ENCODE measurements around the gene CNEP1R1. TPM values are rescaled to one million over a fixed set of nuclear protein-coding genes. Genes with fewer than 3 reads are reported as not detected.

The CNEP1R1 gene
- total and polyA plus RNA-seq, 9 of the 15 experiments (the other 6 are each of a cell fraction or from before 2014, with no cell fraction given): 7.6 to 20.1 (median 10.6) TPM

DNA sequence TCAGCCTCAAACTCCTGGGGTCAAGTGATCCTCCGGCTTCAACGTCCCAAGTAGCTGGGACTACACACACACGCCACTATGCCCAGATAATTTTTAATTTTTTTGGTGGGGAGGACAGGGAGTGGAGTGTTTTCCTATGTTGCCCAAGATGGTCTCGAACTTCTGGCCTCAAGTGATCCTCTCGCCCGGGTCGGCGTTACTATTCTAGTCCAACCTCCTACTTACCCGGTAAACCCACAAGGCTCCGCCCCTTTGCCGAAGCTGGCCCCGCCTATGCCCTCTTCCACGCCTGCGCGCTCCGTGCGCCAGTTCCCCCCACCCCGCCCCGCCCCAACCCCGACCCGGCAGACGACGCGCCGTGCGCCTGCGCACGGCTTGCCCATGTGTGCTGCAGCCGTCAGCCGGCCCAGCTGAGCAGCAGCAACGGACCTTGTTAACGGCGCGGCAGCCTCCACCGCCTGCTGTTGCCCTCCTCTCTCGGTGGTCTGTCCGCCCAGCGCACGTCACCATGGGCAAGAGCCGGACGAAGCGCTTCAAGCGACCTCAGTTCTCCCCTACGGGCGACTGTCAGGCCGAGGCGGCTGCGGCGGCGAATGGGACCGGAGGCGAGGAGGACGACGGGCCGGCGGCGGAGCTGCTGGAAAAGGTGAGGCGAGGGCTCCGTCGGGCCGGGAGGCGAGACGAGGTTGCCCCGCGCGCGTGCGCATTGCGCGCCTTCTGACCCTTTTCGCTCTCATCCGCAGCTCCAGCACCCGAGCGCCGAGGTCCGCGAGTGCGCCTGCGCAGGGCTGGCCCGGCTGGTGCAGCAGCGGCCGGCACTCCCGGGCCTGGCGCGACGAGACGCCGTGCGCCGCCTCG, 40.8 kb downstream of the CNEP1R1 start, which contains the start of gene HEATR3 (continued):
- TF ChIP-seq MYC (IDR thresholded peaks at IDR 0.05; ENCODE audit: low read depth, low read length): peak; percentile 57; the same call in 1 of the 2 replicates
- no peak for TF ChIP-seq MYC (CRISPR knock-in tag; IDR thresholded peaks at IDR 0.05; ENCODE audit: borderline replicate concordance, low read depth)
- TF ChIP-seq, protein P1, sequence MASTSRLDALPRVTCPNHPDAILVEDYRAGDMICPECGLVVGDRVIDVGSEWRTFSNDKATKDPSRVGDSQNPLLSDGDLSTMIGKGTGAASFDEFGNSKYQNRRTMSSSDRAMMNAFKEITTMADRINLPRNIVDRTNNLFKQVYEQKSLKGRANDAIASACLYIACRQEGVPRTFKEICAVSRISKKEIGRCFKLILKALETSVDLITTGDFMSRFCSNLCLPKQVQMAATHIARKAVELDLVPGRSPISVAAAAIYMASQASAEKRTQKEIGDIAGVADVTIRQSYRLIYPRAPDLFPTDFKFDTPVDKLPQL (IDR thresholded peaks at IDR 0.05; ENCODE audit: extremely low read depth, insufficient read length): no peak
- TF ChIP-seq KLF13 (tag; IDR thresholded peaks at IDR 0.05; ENCODE audit: borderline replicate concordance, low read depth): peak; percentile 29; the same call in 1 of the 2 replicates
- no peak for TF ChIP-seq HDGF (IDR thresholded peaks at IDR 0.05)
- peak; percentile 65; the same call in 1 of the 2 replicates for TF ChIP-seq EP400 (IDR thresholded peaks at IDR 0.05)
- peak; percentile 96 for TF ChIP-seq SAP30 (IDR thresholded peaks at IDR 0.05; ENCODE audit: borderline replicate concordance, insufficient read depth, low read depth, low read length, poor library complexity, severe bottlenecking)
- TF ChIP-seq JUN (IDR thresholded peaks at IDR 0.05; ENCODE audit: borderline replicate concordance, low read depth, low read length): no peak
- no peak for TF ChIP-seq JUN (CRISPR knock-in tag; IDR thresholded peaks at IDR 0.05; ENCODE audit: borderline replicate concordance)
- TF ChIP-seq ATF7 (IDR thresholded peaks at IDR 0.05): peak; percentile 36; the same call in 1 of the 2 replicates
- 0 out of 2 replicates have a peak, but pooled peaks have one; percentile 36 for TF ChIP-seq SRSF1 (IDR thresholded peaks at IDR 0.05; ENCODE audit: low read depth, low read length)
- TF ChIP-seq SIN3A (IDR thresholded peaks at IDR 0.05; ENCODE audit: borderline replicate concordance in 2 of 2, control insufficient read depth in 1 of 2, low read depth in 2 of 2, low read length in 2 of 2): peak; percentile 91 to 95; a peak in 3 of 4 replicates
- TF ChIP-seq ZSCAN29 (IDR thresholded peaks at IDR 0.05): no peak
- TF ChIP-seq NBN (IDR thresholded peaks at IDR 0.05; ENCODE audit: low read depth): no peak
- TF ChIP-seq CREB1 (IDR thresholded peaks at IDR 0.05): peak; percentile 17; the same call in 1 of the 2 replicates
- peak; percentile 68; the same call in 1 of the 2 replicates for TF ChIP-seq CREB1 (CRISPR knock-in tag; IDR thresholded peaks at IDR 0.05)
- peak; percentile 70 for TF ChIP-seq DACH1 (IDR thresholded peaks at IDR 0.05; ENCODE audit: partially characterized antibody)
- no peak for TF ChIP-seq ZNF445 (CRISPR knock-in tag; IDR thresholded peaks at IDR 0.05; ENCODE audit: low read depth)
- TF ChIP-seq ETV1 (tag; conservative IDR thresholded peaks at IDR 0.05; ENCODE audit: low read depth): no peak
- no peak for TF ChIP-seq IRF2 (CRISPR knock-in tag; IDR thresholded peaks at IDR 0.05)
- TF ChIP-seq KLF6 (CRISPR knock-in tag; IDR thresholded peaks at IDR 0.05; ENCODE audit: borderline replicate concordance): no peak
- TF ChIP-seq, protein P2, sequence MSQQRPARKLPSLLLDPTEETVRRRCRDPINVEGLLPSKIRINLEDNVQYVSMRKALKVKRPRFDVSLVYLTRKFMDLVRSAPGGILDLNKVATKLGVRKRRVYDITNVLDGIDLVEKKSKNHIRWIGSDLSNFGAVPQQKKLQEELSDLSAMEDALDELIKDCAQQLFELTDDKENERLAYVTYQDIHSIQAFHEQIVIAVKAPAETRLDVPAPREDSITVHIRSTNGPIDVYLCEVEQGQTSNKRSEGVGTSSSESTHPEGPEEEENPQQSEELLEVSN (IDR thresholded peaks at IDR 0.05; ENCODE audit: borderline replicate concordance in 1 of 2, extremely low read depth in 1 of 2, insufficient read depth in 1 of 2, insufficient read length in 1 of 2, low read depth in 1 of 2, low read length in 1 of 2, poor library complexity in 1 of 2, severe bottlenecking in 1 of 2): peak; percentile 7 to 23
- TF ChIP-seq HIVEP1 (CRISPR knock-in tag; IDR thresholded peaks at IDR 0.05): no peak
- no peak for TF ChIP-seq TBL1XR1 (IDR thresholded peaks at IDR 0.05; ENCODE audit: low read length in 2 of 2)
